ENCODE measurements around the gene ASB18.

GRCh38 chr2:236239276-236240065, 24.7 kb downstream of the ASB18 start:
- TF ChIP-seq CTCF (IDR thresholded peaks at IDR 0.05) (no peak), POLR2A (IDR thresholded peaks at IDR 0.05) (no peak), EP300 (IDR thresholded peaks at IDR 0.05) (no peak)
